CD14-positive monocyte (primary cell): Measurements from ENCODE around the gene BCL2L14. TPM values are rescaled to one million over a fixed set of nuclear protein-coding genes. Genes with fewer than 3 reads are reported as not detected.

Experiments used
- DNase-seq, 3 donors: peaks; one replicate each; pipeline ENCODE4 v3.0.0-alpha.2; 2011 to 2022
- H2AFZ ChIP-seq: 2 replicates; pipeline ENCODE4 v1.6.0; 2012; ENCODE audit warnings: mild to moderate bottlenecking, low read depth, low read length, inconsistent platforms; ENCODE audit not compliant: insufficient read depth, poor library complexity, severe bottlenecking
- H3K27ac ChIP-seq, 2 donors: 1 replicate in 1 of 2; 2 replicates in 1 of 2; pipeline ENCODE4 v1.5.1; 2012 to 2013; ENCODE audit warnings: low read length in 2 of 2, control low read depth in 1 of 2, inconsistent platforms in 1 of 2, low read depth in 1 of 2, mild to moderate bottlenecking in 1 of 2
- H3K27me3 ChIP-seq, 2 donors: one replicate each; pipeline versions ENCODE4 v1.6.0 to v1.6.1; 2011 to 2013; ENCODE audit warnings: low read length in 2 of 2; ENCODE audit not compliant: control insufficient read depth in 2 of 2, insufficient read depth in 2 of 2
- H3K36me3 ChIP-seq, 2 donors: replicated peaks in 1 of 2; 1 replicate in 1 of 2; 2 replicates in 1 of 2; pipeline versions ENCODE4 v1.5.1 to v1.6.1; 2012 to 2013; ENCODE audit warnings: low read length in 2 of 2, control low read depth in 1 of 2, inconsistent platforms in 1 of 2, mild to moderate bottlenecking in 1 of 2; ENCODE audit not compliant: insufficient read depth in 2 of 2, control insufficient read depth in 1 of 2
- H3K4me1 ChIP-seq, 2 donors: 1 replicate in 1 of 2; 2 replicates in 1 of 2; pipeline versions ENCODE4 v1.5.1 to v1.6.1; 2012 to 2013; ENCODE audit warnings: low read length in 2 of 2, control low read depth in 1 of 2, inconsistent platforms in 1 of 2, mild to moderate bottlenecking in 1 of 2, moderate library complexity in 1 of 2; ENCODE audit not compliant: insufficient read depth in 2 of 2, control insufficient read depth in 1 of 2
- H3K4me2 ChIP-seq: replicated peaks from 2 replicates; pipeline ENCODE3; 2012; ENCODE audit warnings: low read length, moderate library complexity, mild to moderate bottlenecking; ENCODE audit not compliant: poor library complexity, severe bottlenecking; ENCODE audit errors: extremely low read depth
- H3K4me3 ChIP-seq, 3 experiments: fragments of 200-600 bp in 1 of 3; sonication (generic) in 1 of 3; replicated peaks in 1 of 3; 1 replicate in 2 of 3; 2 replicates in 1 of 3; pipeline ENCODE4 v1.5.1; 2011 to 2013; ENCODE audit warnings: low read length in 3 of 3, mild to moderate bottlenecking in 3 of 3, control low read depth in 2 of 3, low read depth in 2 of 3, inconsistent platforms in 1 of 3, moderate library complexity in 1 of 3
- H3K79me2 ChIP-seq: 2 replicates; pipeline ENCODE4 v1.6.0; 2012; ENCODE audit warnings: mild to moderate bottlenecking, control low read depth, inconsistent platforms, low read length, moderate library complexity; ENCODE audit not compliant: insufficient read depth
- H3K9ac ChIP-seq: 2 replicates; pipeline ENCODE4 v1.6.0; 2017; ENCODE audit warnings: low read length, mild to moderate bottlenecking; ENCODE audit not compliant: insufficient read depth, poor library complexity, severe bottlenecking
- H3K9me3 ChIP-seq, 2 donors: replicated peaks in 1 of 2; 1 replicate in 1 of 2; 2 replicates in 1 of 2; pipeline versions ENCODE4 v1.5.1 to v1.6.1; 2012 to 2013; ENCODE audit warnings: low read length in 2 of 2, control low read depth in 1 of 2; ENCODE audit not compliant: control insufficient read depth in 1 of 2, insufficient read depth in 1 of 2
- H4K20me1 ChIP-seq: 2 replicates; pipeline ENCODE4 v1.6.0; 2012; ENCODE audit warnings: mild to moderate bottlenecking, low read length, control low read depth, moderate library complexity; ENCODE audit not compliant: insufficient read depth
- H3K27ac Mint-ChIP-seq, 7 donors: one replicate each; pipeline ENCODE4 v1.8.0; 2020; ENCODE audit warnings: mild to moderate bottlenecking in 7 of 7, mixed read lengths in 7 of 7, moderate library complexity in 6 of 7, inconsistent platforms in 2 of 7
- H3K27me3 Mint-ChIP-seq, 3 donors: one replicate each; pipeline ENCODE4 v1.8.0; 2021 to 2022; ENCODE audit warnings: low read depth in 3 of 3, mild to moderate bottlenecking in 3 of 3, mixed read lengths in 3 of 3, moderate library complexity in 3 of 3, inconsistent platforms in 1 of 3
- H3K36me3 Mint-ChIP-seq, 2 donors: one replicate each; pipeline ENCODE4 v1.8.0; 2020; ENCODE audit warnings: mixed read lengths in 2 of 2, inconsistent platforms in 1 of 2, mild to moderate bottlenecking in 1 of 2
- H3K4me1 Mint-ChIP-seq: one replicate; pipeline ENCODE4 v1.8.0; 2020; ENCODE audit warnings: mild to moderate bottlenecking, mixed read lengths
- H3K4me3 Mint-ChIP-seq, 2 donors: one replicate each; pipeline ENCODE4 v1.8.0; 2020; ENCODE audit warnings: mild to moderate bottlenecking in 2 of 2, mixed read lengths in 2 of 2, moderate library complexity in 1 of 2
- H3K9me3 Mint-ChIP-seq, 7 donors: one replicate each; pipeline ENCODE4 v1.8.0; 2020 to 2022; ENCODE audit warnings: mixed read lengths in 7 of 7, mild to moderate bottlenecking in 6 of 7, moderate library complexity in 6 of 7, inconsistent platforms in 2 of 7
- WGBS: methylation state at CpG from one replicate; pipeline ENCODE4 v1.1.5; 2013; ENCODE audit warnings: missing lambda C conversion rate; ENCODE audit not compliant: insufficient coverage; 5-methylcytosine and 5-hydroxymethylcytosine counted together
- intact Hi-C, 2 donors: fragments of 100-400 bp; cut with micrococcal nuclease; formaldehyde crosslinking; loops; one replicate each; pipeline versions ENCODE4 v1.15.0 to v1.15.1; 2023
- polyA plus RNA-seq, 3 donors: library from polyadenylated mRNA; depleted of rRNA in 1 of 3; unstranded in 2 of 3; stranded (reverse) in 1 of 3; fragments of 300-500 nt in 2 of 3; fragments of >200 nt in 1 of 3; fragmentation: Illumina TruSeq in 2 of 3; gene quantifications; 1 replicate in 2 of 3; 2 replicates in 1 of 3; pipeline ENCODE4 v1.2.3, GENCODE V29; 2012 to 2021
- TF ChIP-seq, protein P1 (sequence below): fragments of 200-600 bp; IDR thresholded peaks from one replicate; pipeline ENCODE4 v1.8.0; 2022; ENCODE audit warnings: antibody characterized with exemption, mild to moderate bottlenecking

BCL2L14 gene
- polyA plus RNA-seq, 3 donors = not detected

DNA sequence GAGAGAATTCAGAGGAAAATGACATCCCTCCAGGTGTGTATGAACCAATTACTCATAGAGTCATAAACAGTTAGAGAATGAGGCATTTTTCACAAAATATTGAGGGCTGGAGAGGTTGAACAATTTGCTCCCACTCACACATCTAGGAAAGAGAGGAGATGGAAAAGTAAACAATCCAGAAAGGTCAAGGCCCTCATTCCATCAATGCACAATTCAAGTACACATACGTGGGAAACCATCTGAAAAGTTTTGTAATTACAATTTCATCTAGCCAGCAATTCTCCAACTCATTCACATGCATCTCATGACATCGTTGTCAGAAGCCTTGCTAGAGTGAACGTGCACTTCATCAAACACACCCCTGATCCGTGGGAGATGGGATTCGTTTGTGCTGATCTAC lies 15.7 kb upstream of the BCL2L14 start:
- Histone ChIP-seq H2AFZ (no peak overlapping the region), H3K4me3 (no peak overlapping the region), H3K4me2 (no peak overlapping the region), H3K27me3 (no peaks in the 10 kb centered on the region), H3K9ac (no peak overlapping the region), H3K9me3 (no peaks in the 10 kb centered on the region), H3K4me1 (no peaks in the 10 kb centered on the region), H4K20me1 (no peaks in the 10 kb centered on the region), H3K27ac (no peak overlapping the region), H3K79me2 (no peaks in the 10 kb centered on the region), H3K36me3 (no peaks in the 10 kb centered on the region)
- H3K4me3 Mint-ChIP-seq = no peak overlapping the region
- H3K27me3 Mint-ChIP-seq = peaks cover 1 to 4% (median 3%) of the 10 kb centered on the region in 3 donors
- H3K27ac Mint-ChIP-seq = no peak overlapping the region
- 98% methylated on average over 4 of the region's 5 CpGs for WGBS
- intact Hi-C loops = no loop called here
- TF ChIP-seq, protein P1, sequence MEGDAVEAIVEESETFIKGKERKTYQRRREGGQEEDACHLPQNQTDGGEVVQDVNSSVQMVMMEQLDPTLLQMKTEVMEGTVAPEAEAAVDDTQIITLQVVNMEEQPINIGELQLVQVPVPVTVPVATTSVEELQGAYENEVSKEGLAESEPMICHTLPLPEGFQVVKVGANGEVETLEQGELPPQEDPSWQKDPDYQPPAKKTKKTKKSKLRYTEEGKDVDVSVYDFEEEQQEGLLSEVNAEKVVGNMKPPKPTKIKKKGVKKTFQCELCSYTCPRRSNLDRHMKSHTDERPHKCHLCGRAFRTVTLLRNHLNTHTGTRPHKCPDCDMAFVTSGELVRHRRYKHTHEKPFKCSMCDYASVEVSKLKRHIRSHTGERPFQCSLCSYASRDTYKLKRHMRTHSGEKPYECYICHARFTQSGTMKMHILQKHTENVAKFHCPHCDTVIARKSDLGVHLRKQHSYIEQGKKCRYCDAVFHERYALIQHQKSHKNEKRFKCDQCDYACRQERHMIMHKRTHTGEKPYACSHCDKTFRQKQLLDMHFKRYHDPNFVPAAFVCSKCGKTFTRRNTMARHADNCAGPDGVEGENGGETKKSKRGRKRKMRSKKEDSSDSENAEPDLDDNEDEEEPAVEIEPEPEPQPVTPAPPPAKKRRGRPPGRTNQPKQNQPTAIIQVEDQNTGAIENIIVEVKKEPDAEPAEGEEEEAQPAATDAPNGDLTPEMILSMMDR = no peak
- H3K4me1 Mint-ChIP-seq = no peaks in the 10 kb centered on the region
- no peaks in the 10 kb centered on the region for H3K36me3 Mint-ChIP-seq
- H3K9me3 Mint-ChIP-seq = peaks cover 0 to 2% (median 0%) of the 10 kb centered on the region in 7 donors
- no peak for DNase-seq

DNA sequence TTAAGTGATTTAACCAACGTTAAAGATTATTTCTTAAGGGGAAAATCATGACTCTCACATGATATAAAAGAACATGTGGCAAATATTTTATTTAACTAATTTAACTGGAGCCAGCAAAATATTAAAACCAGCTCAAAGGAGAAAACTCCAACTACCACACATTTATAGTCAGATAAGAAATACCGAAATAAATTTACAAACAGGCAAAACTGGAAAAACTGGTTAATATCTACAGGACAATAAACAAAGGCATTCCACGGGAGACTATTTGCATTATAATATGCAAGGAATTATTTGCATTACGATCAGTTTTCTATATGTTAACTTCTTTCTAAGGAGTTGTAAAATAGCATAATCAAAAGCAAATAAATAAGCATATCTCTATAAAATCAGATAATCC lies 13.8 kb upstream of the BCL2L14 start:
- intact Hi-C loops = no loop called here
- Mint-ChIP-seq H3K9me3 (no peaks in the 10 kb centered on the region), H3K27ac (no peak overlapping the region), H3K4me3 (no peak overlapping the region), H3K36me3 (no peaks in the 10 kb centered on the region), H3K4me1 (no peaks in the 10 kb centered on the region), H3K27me3 (peaks cover 0 to 5% (median 0%) of the 10 kb centered on the region in 3 donors)
- no peaks in the 10 kb centered on the region for H4K20me1 ChIP-seq
- no peak overlapping the region for H3K27ac ChIP-seq
- TF ChIP-seq, protein P1 = no peak
- no peaks in the 10 kb centered on the region for H3K4me1 ChIP-seq
- H3K9ac ChIP-seq = no peak overlapping the region
- WGBS = no CpG with 5 or more reads among the region's 4 CpGs
- H3K4me2 ChIP-seq = no peak overlapping the region
- H3K9me3 ChIP-seq = no peaks in the 10 kb centered on the region
- no peaks in the 10 kb centered on the region for H3K36me3 ChIP-seq
- H3K79me2 ChIP-seq = no peaks in the 10 kb centered on the region
- no peak for DNase-seq
- H3K27me3 ChIP-seq = no peaks in the 10 kb centered on the region
- H3K4me3 ChIP-seq = no peak overlapping the region
- no peak overlapping the region for H2AFZ ChIP-seq
